T-helper 17 cell (primary cell): ENCODE results near the gene MEGF8. TPM values are rescaled to one million over a fixed set of nuclear protein-coding genes. Genes with fewer than 3 reads are reported as not detected.
A peak's percentile ranks its signal among the peaks of the same experiment; 100 is the strongest.

Source experiments
- ATAC-seq: fragments of 150-1000 bp; cut with Tn5 transposase; 2 replicates; pipeline ENCODE4 v1.10.0; 2021; ENCODE audit warnings: mild to moderate bottlenecking, moderate library complexity
- DNase-seq, 3 donors: peaks; one replicate each; pipeline versions ENCODE4 v3.0.0 to v3.0.0-alpha.2; 2020 to 2021
- H3K9me3 ChIP-seq: one replicate; pipeline ENCODE4 v1.7.0; 2013; ENCODE audit warnings: low read length, mild to moderate bottlenecking; ENCODE audit not compliant: control insufficient read depth, poor library complexity, severe bottlenecking
- H3K27ac Mint-ChIP-seq: one replicate; pipeline ENCODE4 v1.8.0; 2022; ENCODE audit warnings: mild to moderate bottlenecking, moderate library complexity, mixed read lengths
- H3K27me3 Mint-ChIP-seq: one replicate; pipeline ENCODE4 v1.8.0; 2022; ENCODE audit warnings: mixed read lengths
- H3K36me3 Mint-ChIP-seq: one replicate; pipeline ENCODE4 v1.8.0; 2022; ENCODE audit warnings: low read depth, mixed read lengths
- H3K4me1 Mint-ChIP-seq: one replicate; pipeline ENCODE4 v1.8.0; 2022; ENCODE audit warnings: mild to moderate bottlenecking, mixed read lengths
- H3K4me3 Mint-ChIP-seq: one replicate; pipeline ENCODE4 v1.8.0; 2022; ENCODE audit warnings: mild to moderate bottlenecking, moderate library complexity, mixed read lengths
- total RNA-seq, 4 donors: library from RNA in 2 of 4; stranded (reverse) in 2 of 4; gene quantifications; one replicate each; pipeline ENCODE4 v1.2.3 and lab custom pipeline; 2022 to 2026

The MEGF8 gene
- total RNA-seq, 2 donors from 2014 or later, result 4.6 to 6.1 TPM

- peaks cover 6% of the 10 kb centered on the region for H3K36me3 Mint-ChIP-seq
- H3K27me3 Mint-ChIP-seq, result no peaks in the 10 kb centered on the region
- H3K4me3 Mint-ChIP-seq, result no peak overlapping the region
- DNase-seq, result no peak
- ATAC-seq, result peak; percentile 73
- no peak overlapping the region for H3K27ac Mint-ChIP-seq
- no peaks in the 10 kb centered on the region for H3K9me3 ChIP-seq
- H3K4me1 Mint-ChIP-seq, result peaks cover 12% of the 10 kb centered on the region
Measured at GRCh38 chr19:42352301-42353259, 27.1 kb downstream of the MEGF8 start.

GRCh38 chr19:42353341-42354015, 28.0 kb downstream of the MEGF8 start:
- H3K9me3 ChIP-seq, result no peaks in the 10 kb centered on the region
- peaks cover 8% of the 10 kb centered on the region for H3K36me3 Mint-ChIP-seq
- H3K27ac Mint-ChIP-seq, result no peak overlapping the region
- ATAC-seq (no peak), DNase-seq (no peak)
- peaks cover 12% of the 10 kb centered on the region for H3K4me1 Mint-ChIP-seq
- H3K4me3 Mint-ChIP-seq, result no peak overlapping the region
- no peaks in the 10 kb centered on the region for H3K27me3 Mint-ChIP-seq

GRCh38 chr19:42355896-42356295, 30.5 kb downstream of the MEGF8 start:
- no peaks in the 10 kb centered on the region for H3K9me3 ChIP-seq
- Mint-ChIP-seq H3K4me3 (no peak overlapping the region), H3K27me3 (no peaks in the 10 kb centered on the region), H3K4me1 (peaks cover 12% of the 10 kb centered on the region), H3K36me3 (peaks cover 8% of the 10 kb centered on the region), H3K27ac (no peak overlapping the region)
- ATAC-seq (no peak), DNase-seq (no peak)

GRCh38 chr19:42356686-42357085, 31.3 kb downstream of the MEGF8 start:
- peaks cover 8% of the 10 kb centered on the region for H3K36me3 Mint-ChIP-seq
- peaks cover 12% of the 10 kb centered on the region for H3K4me1 Mint-ChIP-seq
- no peak overlapping the region for H3K4me3 Mint-ChIP-seq
- H3K9me3 ChIP-seq, result no peaks in the 10 kb centered on the region
- H3K27me3 Mint-ChIP-seq, result no peaks in the 10 kb centered on the region
- H3K27ac Mint-ChIP-seq, result no peak overlapping the region
- no peak for DNase-seq
- no peak for ATAC-seq

- Mint-ChIP-seq H3K27ac (no peak overlapping the region), H3K27me3 (no peaks in the 10 kb centered on the region), H3K36me3 (peaks cover 4% of the 10 kb centered on the region), H3K4me1 (peaks cover 9% of the 10 kb centered on the region), H3K4me3 (no peak overlapping the region)
- ATAC-seq (no peak), DNase-seq (no peak)
- H3K9me3 ChIP-seq, result no peaks in the 10 kb centered on the region
Measured at GRCh38 chr19:42357290-42357689, 31.9 kb downstream of the MEGF8 start.

GRCh38 chr19:42360787-42361544, 35.5 kb downstream of the MEGF8 start:
- Mint-ChIP-seq H3K27me3 (no peaks in the 10 kb centered on the region), H3K4me1 (peaks cover 9% of the 10 kb centered on the region), H3K4me3 (no peak overlapping the region), H3K36me3 (peaks cover 4% of the 10 kb centered on the region), H3K27ac (peak overlapping the region; percentile 79)
- H3K9me3 ChIP-seq, result no peaks in the 10 kb centered on the region
- ATAC-seq, result no peak
- DNase-seq, result no peak

- no peaks in the 10 kb centered on the region for H3K9me3 ChIP-seq
- no peak for ATAC-seq
- Mint-ChIP-seq H3K4me1 (peaks cover 9% of the 10 kb centered on the region), H3K27me3 (no peaks in the 10 kb centered on the region), H3K4me3 (no peak overlapping the region), H3K27ac (peak overlapping the region; percentile 79), H3K36me3 (peaks cover 4% of the 10 kb centered on the region)
- no peak for DNase-seq
Measured at GRCh38 chr19:42361545-42361910, 36.1 kb downstream of the MEGF8 start.

- Mint-ChIP-seq H3K4me1 (peaks cover 9% of the 10 kb centered on the region), H3K27ac (no peak overlapping the region), H3K27me3 (no peaks in the 10 kb centered on the region), H3K36me3 (peaks cover 4% of the 10 kb centered on the region), H3K4me3 (no peak overlapping the region)
- H3K9me3 ChIP-seq, result no peaks in the 10 kb centered on the region
- DNase-seq, result no peak
- no peak for ATAC-seq
Measured at GRCh38 chr19:42362342-42362741, 36.9 kb downstream of the MEGF8 start.

GRCh38 chr19:42362891-42363440, 37.5 kb downstream of the MEGF8 start:
- peaks cover 4% of the 10 kb centered on the region for H3K36me3 Mint-ChIP-seq
- ATAC-seq (no peak), DNase-seq (no peak)
- H3K27ac Mint-ChIP-seq, result no peak overlapping the region
- H3K4me3 Mint-ChIP-seq, result no peak overlapping the region
- H3K4me1 Mint-ChIP-seq, result peaks cover 6% of the 10 kb centered on the region
- no peaks in the 10 kb centered on the region for H3K9me3 ChIP-seq
- H3K27me3 Mint-ChIP-seq, result no peaks in the 10 kb centered on the region

- Mint-ChIP-seq H3K4me1 (peaks cover 6% of the 10 kb centered on the region), H3K27ac (no peak overlapping the region), H3K4me3 (no peak overlapping the region), H3K36me3 (peaks cover 4% of the 10 kb centered on the region), H3K27me3 (no peaks in the 10 kb centered on the region)
- ATAC-seq (peak; percentile 45), DNase-seq (no peak)
- H3K9me3 ChIP-seq, result no peaks in the 10 kb centered on the region
Measured at GRCh38 chr19:42363614-42364346, 38.3 kb downstream of the MEGF8 start.

- ATAC-seq (no peak), DNase-seq (no peak)
- H3K9me3 ChIP-seq, result no peaks in the 10 kb centered on the region
- Mint-ChIP-seq H3K36me3 (peaks cover 4% of the 10 kb centered on the region), H3K27ac (no peak overlapping the region), H3K27me3 (no peaks in the 10 kb centered on the region), H3K4me1 (peaks cover 2% of the 10 kb centered on the region), H3K4me3 (no peak overlapping the region)
Measured at GRCh38 chr19:42366673-42367072, 41.2 kb downstream of the MEGF8 start.

- DNase-seq (no peak), ATAC-seq (no peak)
- Mint-ChIP-seq H3K36me3 (peaks cover 4% of the 10 kb centered on the region), H3K4me1 (no peaks in the 10 kb centered on the region), H3K27me3 (no peaks in the 10 kb centered on the region), H3K4me3 (no peak overlapping the region), H3K27ac (no peak overlapping the region)
- H3K9me3 ChIP-seq, result no peaks in the 10 kb centered on the region
Measured at GRCh38 chr19:42367929-42368328, 42.5 kb downstream of the MEGF8 start.
